Lower leg skin (tissue), 4 donors: ENCODE measurements around the gene GNAT3. TPM values are rescaled to one million over a fixed set of nuclear protein-coding genes. Genes with fewer than 3 reads are reported as not detected.
A peak's percentile ranks its signal among the peaks of the same experiment; 100 is the strongest.

Experiments
- DNase-seq, 2 donors: peaks; one replicate each; pipeline ENCODE4 v3.0.0-alpha.2; 2019; ENCODE audit warnings: low spot score in 2 of 2
- H3K4me3 ChIP-seq: fragments of 200-600 bp; sonication (generic); 2 replicates; pipeline ENCODE4 v1.5.1; 2017; ENCODE audit warnings: mild to moderate bottlenecking, low read depth; ENCODE audit not compliant: poor library complexity, severe bottlenecking
- POLR2A ChIP-seq, 2 donors: fragments of 450-650 bp; IDR thresholded peaks; one replicate each; pipeline ENCODE4 v1.6.1; 2016 to 2017; ENCODE audit warnings: antibody characterized with exemption in 2 of 2, mild to moderate bottlenecking in 1 of 2, moderate library complexity in 1 of 2
- WGBS, 2 donors: methylation state at CpG; one replicate each; pipeline ENCODE4 v1.1.5; 2018; 5-methylcytosine and 5-hydroxymethylcytosine counted together
- intact Hi-C: fragments of 100-400 bp; cut with DNase I; formaldehyde crosslinking; loops from one replicate; pipeline ENCODE4 v1.15.0; 2023; ENCODE audit warnings: low total_unique reads
- total RNA-seq, 4 donors: library from RNA; depleted of rRNA; stranded (reverse); fragments of >200 nt; gene quantifications; one replicate each; pipeline ENCODE4 v1.1.0, GENCODE V29; 2016
- TF ChIP-seq, protein P1 (sequence below), 3 donors: fragments of 450-650 bp; IDR thresholded peaks; one replicate each; pipeline ENCODE4 v1.5.1; 2016; ENCODE audit warnings: antibody characterized with exemption in 3 of 3, mild to moderate bottlenecking in 3 of 3, moderate library complexity in 2 of 3

Gene GNAT3
- total RNA-seq, 4 donors from 2014 or later = not detected

DNA sequence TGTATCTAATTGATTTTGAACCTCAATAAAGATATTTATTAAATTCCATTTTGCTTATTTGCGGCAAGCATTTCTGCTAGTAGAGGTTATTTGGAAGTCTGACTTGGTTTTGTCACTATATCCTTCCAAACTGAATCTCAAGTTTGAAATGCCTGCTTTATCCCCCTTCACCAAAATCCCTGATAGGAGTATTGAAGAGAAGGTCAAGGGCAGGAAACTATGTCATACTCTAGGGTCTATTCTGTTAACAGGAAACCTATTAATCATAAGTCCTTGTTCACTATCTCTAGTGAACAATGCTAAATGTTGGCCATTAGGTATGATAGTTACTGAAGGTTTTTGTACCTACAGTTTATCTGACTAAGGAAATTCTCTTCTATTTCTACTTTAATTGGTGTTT, 11.5 kb downstream of the GNAT3 start:
- no peak for TF ChIP-seq POLR2A (IDR thresholded peaks at IDR 0.05)
- TF ChIP-seq, protein P1, sequence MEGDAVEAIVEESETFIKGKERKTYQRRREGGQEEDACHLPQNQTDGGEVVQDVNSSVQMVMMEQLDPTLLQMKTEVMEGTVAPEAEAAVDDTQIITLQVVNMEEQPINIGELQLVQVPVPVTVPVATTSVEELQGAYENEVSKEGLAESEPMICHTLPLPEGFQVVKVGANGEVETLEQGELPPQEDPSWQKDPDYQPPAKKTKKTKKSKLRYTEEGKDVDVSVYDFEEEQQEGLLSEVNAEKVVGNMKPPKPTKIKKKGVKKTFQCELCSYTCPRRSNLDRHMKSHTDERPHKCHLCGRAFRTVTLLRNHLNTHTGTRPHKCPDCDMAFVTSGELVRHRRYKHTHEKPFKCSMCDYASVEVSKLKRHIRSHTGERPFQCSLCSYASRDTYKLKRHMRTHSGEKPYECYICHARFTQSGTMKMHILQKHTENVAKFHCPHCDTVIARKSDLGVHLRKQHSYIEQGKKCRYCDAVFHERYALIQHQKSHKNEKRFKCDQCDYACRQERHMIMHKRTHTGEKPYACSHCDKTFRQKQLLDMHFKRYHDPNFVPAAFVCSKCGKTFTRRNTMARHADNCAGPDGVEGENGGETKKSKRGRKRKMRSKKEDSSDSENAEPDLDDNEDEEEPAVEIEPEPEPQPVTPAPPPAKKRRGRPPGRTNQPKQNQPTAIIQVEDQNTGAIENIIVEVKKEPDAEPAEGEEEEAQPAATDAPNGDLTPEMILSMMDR (IDR thresholded peaks at IDR 0.05) = no peak
- DNase-seq = no peak
- intact Hi-C loops = no loop called here
- H3K4me3 ChIP-seq = no peak overlapping the region
- WGBS, 2 donors = 91 to 97% methylated on average over 1 of the region's 1 CpG

DNA sequence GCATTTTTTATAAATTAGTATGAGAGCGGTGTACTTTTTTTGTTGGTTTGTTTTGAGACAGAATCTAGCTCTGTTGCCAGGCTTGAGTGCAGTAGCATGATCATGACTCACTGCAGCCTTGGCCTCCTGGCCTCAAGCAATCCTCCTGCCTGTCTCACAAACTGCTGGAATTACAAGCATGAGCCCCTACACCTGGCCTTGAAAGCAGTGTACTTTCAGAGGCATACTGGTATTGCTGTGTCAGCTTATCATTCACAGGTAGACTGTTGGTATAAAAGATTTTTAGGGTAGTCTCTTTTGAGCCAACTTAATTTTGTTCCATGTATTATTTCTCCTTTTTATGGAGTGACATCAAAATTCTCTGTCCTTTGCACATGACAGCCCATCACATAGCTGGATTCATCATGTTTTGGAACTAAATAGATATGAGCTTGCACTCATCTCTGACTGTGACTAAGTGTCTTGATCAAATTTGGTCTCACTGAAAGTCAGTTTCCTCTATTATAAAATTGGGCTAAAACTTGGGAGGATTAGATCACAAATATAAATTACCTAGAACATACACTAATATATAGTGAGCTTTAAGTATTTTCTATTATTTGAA, 12.4 kb downstream of the GNAT3 start:
- 10 to 22% methylated on average over 1 of the region's 1 CpG for WGBS, 2 donors
- H3K4me3 ChIP-seq = no peak overlapping the region
- intact Hi-C loops = no loop called here
- TF ChIP-seq POLR2A (IDR thresholded peaks at IDR 0.05) = no peak
- TF ChIP-seq, protein P1 (IDR thresholded peaks at IDR 0.05) = no peak
- peak; percentile 77 to 87 for DNase-seq

DNA sequence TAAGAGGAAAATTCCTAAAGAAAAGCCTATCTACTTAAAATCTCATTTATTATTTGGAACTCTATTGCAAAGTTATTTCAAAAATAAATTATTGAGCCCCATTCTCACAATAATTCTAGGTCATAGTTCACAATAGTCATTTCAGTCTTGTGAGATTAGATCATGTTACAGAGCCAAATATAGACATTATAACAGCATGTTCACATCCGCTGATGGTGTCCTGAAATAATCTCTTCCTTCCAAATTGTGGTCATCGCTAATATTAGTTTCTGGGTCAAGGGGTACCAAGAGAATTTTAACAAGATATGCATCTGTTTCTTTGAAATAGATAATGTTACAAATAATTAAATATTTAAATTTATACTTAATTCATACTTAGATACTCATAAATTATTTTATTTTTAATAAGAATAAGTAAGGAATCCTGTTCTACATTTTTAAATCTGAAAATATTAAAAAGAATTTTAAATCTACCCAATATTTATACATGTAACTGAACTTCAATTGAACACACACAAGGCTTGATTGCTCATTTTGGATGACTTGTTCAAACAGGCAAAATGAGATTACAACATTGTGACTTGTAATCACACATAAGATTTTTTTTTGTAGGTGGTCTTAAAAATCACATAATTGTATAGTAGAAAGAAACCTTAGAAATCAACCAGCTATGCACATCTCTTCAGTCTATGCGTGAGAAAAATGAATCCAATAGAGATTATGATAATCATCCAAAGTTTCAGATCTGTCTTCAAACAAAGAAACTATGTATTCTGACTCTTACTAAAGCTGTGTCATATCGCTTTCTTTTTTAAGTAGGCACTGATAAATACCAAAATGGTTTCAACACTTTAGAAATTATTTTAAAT, 13.1 kb downstream of the GNAT3 start:
- no peak overlapping the region for H3K4me3 ChIP-seq
- DNase-seq = no peak
- TF ChIP-seq, protein P1 (IDR thresholded peaks at IDR 0.05) = no peak
- TF ChIP-seq POLR2A (IDR thresholded peaks at IDR 0.05) = no peak
- WGBS, 2 donors = 32 to 35% methylated on average over 4 of the region's 4 CpGs
- intact Hi-C loops = no loop called here

DNA sequence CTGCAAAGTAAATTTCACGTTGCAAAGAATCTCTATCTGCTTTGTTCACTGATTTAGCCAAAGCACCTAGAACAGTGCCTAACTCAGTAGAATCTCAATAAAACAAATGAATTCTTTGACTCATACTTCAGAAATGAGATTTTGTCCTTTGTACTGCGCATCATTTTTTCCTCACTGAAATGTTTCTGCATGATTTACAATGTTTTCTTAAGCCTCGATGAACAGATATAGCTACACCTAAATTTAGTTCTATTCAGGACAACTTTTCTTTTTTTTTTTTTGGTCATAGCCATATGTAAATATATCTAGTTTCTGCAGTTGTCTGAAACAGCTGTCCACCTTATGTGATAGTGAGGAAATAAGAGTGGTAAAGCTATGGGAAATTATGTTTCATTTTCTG, 15.3 kb downstream of the GNAT3 start:
- WGBS, 2 donors = 76 to 78% methylated on average over 3 of the region's 3 CpGs
- no peak for DNase-seq
- H3K4me3 ChIP-seq = no peak overlapping the region
- no peak for TF ChIP-seq POLR2A (IDR thresholded peaks at IDR 0.05)
- TF ChIP-seq, protein P1 (IDR thresholded peaks at IDR 0.05) = no peak
- intact Hi-C loops = no loop called here

DNA sequence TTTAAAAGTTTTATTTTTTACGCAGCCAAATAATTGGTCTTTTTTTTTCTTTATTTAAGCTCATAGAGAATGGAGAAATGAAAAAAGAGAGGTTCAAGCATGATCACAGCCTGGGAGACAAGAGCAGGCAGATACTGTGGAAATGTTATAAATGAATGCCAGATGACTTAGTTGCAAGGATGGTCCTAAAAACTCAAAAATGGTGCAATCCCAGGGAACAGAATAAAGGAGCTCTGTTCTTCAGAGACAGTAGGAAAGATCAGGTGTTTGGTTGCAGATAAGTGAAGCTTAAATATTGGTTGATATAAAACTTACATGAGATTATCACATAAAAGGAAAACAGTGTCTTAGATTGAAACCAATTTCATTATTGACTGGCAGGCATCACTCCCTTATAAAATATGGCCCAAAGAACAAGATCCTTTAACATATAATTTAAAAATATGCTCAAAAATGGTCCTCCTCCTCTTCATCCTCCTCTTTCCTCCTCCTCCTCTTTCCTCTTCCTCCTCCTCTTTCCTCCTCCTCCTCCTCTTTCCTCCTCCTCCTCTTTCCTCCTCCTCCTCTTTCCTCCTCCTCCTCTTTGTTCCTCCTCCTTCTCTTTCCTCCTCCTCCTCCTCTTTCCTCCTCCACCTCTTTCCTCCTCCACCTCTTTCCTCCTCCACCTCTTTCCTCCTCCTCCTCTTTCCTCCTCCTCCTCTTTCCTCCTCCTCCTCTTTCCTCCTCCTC, 18.6 kb downstream of the GNAT3 start:
- H3K4me3 ChIP-seq = no peak overlapping the region
- intact Hi-C loops = no loop called here
- TF ChIP-seq, protein P1 (IDR thresholded peaks at IDR 0.05) = no peak
- TF ChIP-seq POLR2A (IDR thresholded peaks at IDR 0.05) = no peak
- WGBS, 2 donors = 81 to 90% methylated on average over 1 of the region's 1 CpG
- DNase-seq = no peak
